Measurements from ENCODE around the gene ANGPTL7.

ANGPTL7 gene

GRCh38 chr1:11188858-11189451, at the start of gene ANGPTL7:
Gene ANGPTL7 (plus strand): TSS chr1:11189355. CDS start chr1:11189580, 225 bp downstream.
- ATAC-seq (no peak), DNase-seq (no peak)
- Mint-ChIP-seq H3K4me1 (no peaks in the 10 kb centered on the region), H3K27me3 (no peaks in the 10 kb centered on the region), H3K36me3 (ENCODE audit: low read depth) (peaks cover 17% of the 10 kb centered on the region), H3K9me3 (no peaks in the 10 kb centered on the region), H3K27ac (no peak within 1 kb of the TSS), H3K4me3 (no peak within 1 kb of the TSS)

- H3K9me3 Mint-ChIP-seq: no peaks in the 10 kb centered on the region
- H3K36me3 Mint-ChIP-seq (ENCODE audit: low read depth): peaks cover 33% of the 10 kb centered on the region
- H3K27me3 Mint-ChIP-seq: no peaks in the 10 kb centered on the region
- no peak for DNase-seq
- H3K27ac Mint-ChIP-seq: peak overlapping the region; percentile 92
- H3K4me1 Mint-ChIP-seq: peaks cover 29% of the 10 kb centered on the region
- peak; percentile 8 for ATAC-seq
- H3K4me3 Mint-ChIP-seq: peak overlapping the region; percentile 22
Measured at GRCh38 chr1:11142618-11143391, 46.4 kb upstream of the ANGPTL7 start.

GRCh38 chr1:11143401-11143800, 45.8 kb upstream of the ANGPTL7 start:
- Mint-ChIP-seq H3K4me3 (no peak overlapping the region), H3K27me3 (no peaks in the 10 kb centered on the region), H3K9me3 (no peaks in the 10 kb centered on the region), H3K27ac (peak overlapping the region; percentile 92), H3K36me3 (ENCODE audit: low read depth) (peaks cover 33% of the 10 kb centered on the region), H3K4me1 (peaks cover 29% of the 10 kb centered on the region)
- no peak for ATAC-seq
- DNase-seq: no peak

- Mint-ChIP-seq H3K27ac (peak overlapping the region; percentile 92), H3K4me3 (no peak overlapping the region), H3K27me3 (no peaks in the 10 kb centered on the region), H3K36me3 (ENCODE audit: low read depth) (peaks cover 31% of the 10 kb centered on the region), H3K4me1 (peaks cover 29% of the 10 kb centered on the region), H3K9me3 (no peaks in the 10 kb centered on the region)
- DNase-seq (no peak), ATAC-seq (peak; percentile 91)
Measured at GRCh38 chr1:11143907-11144306, 45.2 kb upstream of the ANGPTL7 start.

- Mint-ChIP-seq H3K27me3 (no peaks in the 10 kb centered on the region), H3K4me1 (peaks cover 29% of the 10 kb centered on the region), H3K36me3 (ENCODE audit: low read depth) (peaks cover 35% of the 10 kb centered on the region), H3K4me3 (no peak overlapping the region), H3K9me3 (no peaks in the 10 kb centered on the region), H3K27ac (peak overlapping the region; percentile 92)
- ATAC-seq (no peak), DNase-seq (no peak)
Measured at GRCh38 chr1:11144570-11145256, 44.4 kb upstream of the ANGPTL7 start.

- H3K27me3 Mint-ChIP-seq: no peaks in the 10 kb centered on the region
- peaks cover 29% of the 10 kb centered on the region for H3K4me1 Mint-ChIP-seq
- H3K27ac Mint-ChIP-seq: no peak overlapping the region
- H3K9me3 Mint-ChIP-seq: no peaks in the 10 kb centered on the region
- H3K36me3 Mint-ChIP-seq (ENCODE audit: low read depth): peaks cover 43% of the 10 kb centered on the region
- no peak overlapping the region for H3K4me3 Mint-ChIP-seq
- DNase-seq (no peak), ATAC-seq (no peak)
Measured at GRCh38 chr1:11145741-11146140, 43.4 kb upstream of the ANGPTL7 start.

- Mint-ChIP-seq H3K4me1 (peaks cover 29% of the 10 kb centered on the region), H3K4me3 (no peak overlapping the region), H3K9me3 (no peaks in the 10 kb centered on the region), H3K36me3 (ENCODE audit: low read depth) (peaks cover 46% of the 10 kb centered on the region), H3K27ac (no peak overlapping the region), H3K27me3 (no peaks in the 10 kb centered on the region)
- ATAC-seq: no peak
- no peak for DNase-seq
Measured at GRCh38 chr1:11147197-11147770, 41.9 kb upstream of the ANGPTL7 start.

- Mint-ChIP-seq H3K4me3 (no peak overlapping the region), H3K36me3 (ENCODE audit: low read depth) (peaks cover 34% of the 10 kb centered on the region), H3K9me3 (no peaks in the 10 kb centered on the region), H3K4me1 (no peaks in the 10 kb centered on the region), H3K27me3 (no peaks in the 10 kb centered on the region), H3K27ac (no peak overlapping the region)
- ATAC-seq (no peak), DNase-seq (no peak)
Measured at GRCh38 chr1:11150326-11150725, 38.8 kb upstream of the ANGPTL7 start.

GRCh38 chr1:11151114-11151513, 38.0 kb upstream of the ANGPTL7 start:
- Mint-ChIP-seq H3K27ac (no peak overlapping the region), H3K36me3 (ENCODE audit: low read depth) (peaks cover 32% of the 10 kb centered on the region), H3K4me3 (no peak overlapping the region), H3K9me3 (no peaks in the 10 kb centered on the region), H3K27me3 (no peaks in the 10 kb centered on the region), H3K4me1 (no peaks in the 10 kb centered on the region)
- no peak for DNase-seq
- ATAC-seq: no peak

GRCh38 chr1:11151826-11152612, 37.1 kb upstream of the ANGPTL7 start:
- Mint-ChIP-seq H3K27ac (no peak overlapping the region), H3K9me3 (no peaks in the 10 kb centered on the region), H3K4me3 (no peak overlapping the region), H3K36me3 (ENCODE audit: low read depth) (peaks cover 37% of the 10 kb centered on the region), H3K4me1 (peaks cover 5% of the 10 kb centered on the region), H3K27me3 (no peaks in the 10 kb centered on the region)
- DNase-seq (no peak), ATAC-seq (no peak)

- H3K4me3 Mint-ChIP-seq: no peak overlapping the region
- H3K36me3 Mint-ChIP-seq (ENCODE audit: low read depth): peaks cover 37% of the 10 kb centered on the region
- DNase-seq (no peak), ATAC-seq (no peak)
- no peaks in the 10 kb centered on the region for H3K27me3 Mint-ChIP-seq
- H3K27ac Mint-ChIP-seq: no peak overlapping the region
- H3K4me1 Mint-ChIP-seq: peaks cover 8% of the 10 kb centered on the region
- H3K9me3 Mint-ChIP-seq: no peaks in the 10 kb centered on the region
Measured at GRCh38 chr1:11152755-11153154, 36.4 kb upstream of the ANGPTL7 start.

- H3K4me1 Mint-ChIP-seq: peaks cover 10% of the 10 kb centered on the region
- H3K9me3 Mint-ChIP-seq: no peaks in the 10 kb centered on the region
- H3K4me3 Mint-ChIP-seq: no peak overlapping the region
- no peaks in the 10 kb centered on the region for H3K27me3 Mint-ChIP-seq
- no peak for DNase-seq
- no peak overlapping the region for H3K27ac Mint-ChIP-seq
- peaks cover 37% of the 10 kb centered on the region for H3K36me3 Mint-ChIP-seq (ENCODE audit: low read depth)
- ATAC-seq: no peak
Measured at GRCh38 chr1:11153184-11153583, 36.0 kb upstream of the ANGPTL7 start.

GRCh38 chr1:11156441-11156840, 32.7 kb upstream of the ANGPTL7 start:
- no peak overlapping the region for H3K4me3 Mint-ChIP-seq
- H3K27me3 Mint-ChIP-seq: no peaks in the 10 kb centered on the region
- H3K4me1 Mint-ChIP-seq: peaks cover 14% of the 10 kb centered on the region
- H3K27ac Mint-ChIP-seq: no peak overlapping the region
- H3K9me3 Mint-ChIP-seq: no peaks in the 10 kb centered on the region
- DNase-seq (no peak), ATAC-seq (no peak)
- peaks cover 23% of the 10 kb centered on the region for H3K36me3 Mint-ChIP-seq (ENCODE audit: low read depth)

GRCh38 chr1:11156963-11157362, 32.2 kb upstream of the ANGPTL7 start:
- no peak overlapping the region for H3K4me3 Mint-ChIP-seq
- no peak for DNase-seq

More at GRCh38 chr1:11156963-11157362, 32.2 kb upstream of the ANGPTL7 start:
- ATAC-seq: no peak
- Mint-ChIP-seq H3K27me3 (no peaks in the 10 kb centered on the region), H3K9me3 (no peaks in the 10 kb centered on the region), H3K27ac (no peak overlapping the region), H3K36me3 (ENCODE audit: low read depth) (peaks cover 22% of the 10 kb centered on the region), H3K4me1 (peaks cover 14% of the 10 kb centered on the region)
